ENCODE data around the gene COL5A3. TPM values are rescaled to one million over a fixed set of nuclear protein-coding genes. Genes with fewer than 3 reads are reported as not detected.

COL5A3 gene
- 1 to 10 TPM; 1.3 to 3.7 (median 1.4) TPM for total RNA-seq (2021; fragmentation: NEBNext Ultra II Directional; extraction: Animal tissue kit (Norgen Biotek cat#: 25700))
- long read RNA-seq, partial matches to known transcripts, result 1 of 1 reads
- long read RNA-seq, other reads (novel, unspliced or antisense), result 0 of 1 reads

GRCh38 chr19:10010247-10010691 is at the start of gene COL5A3:
TSS of gene COL5A3 (minus strand) at chr19:10010504. CDS start at chr19:10010385, 119 bp downstream.
- no peaks in the 10 kb centered on the region for H3K9me3 Mint-ChIP-seq
- H3K27ac Mint-ChIP-seq, result peak within 1 kb of the TSS; percentile 30; the same call in 1 of the 2 replicates
- no peak for DNase-seq
- H3K4me3 Mint-ChIP-seq, result peak within 1 kb of the TSS; percentile 81
- peaks cover 6% of the 10 kb centered on the region; the same call in 1 of the 2 replicates for H3K27me3 Mint-ChIP-seq (ENCODE audit: insufficient read depth)
- no peak for TF ChIP-seq CTCF (IDR thresholded peaks at IDR 0.05)
- H3K36me3 Mint-ChIP-seq (ENCODE audit: low read depth), result no peaks in the 10 kb centered on the region
- H3K4me1 Mint-ChIP-seq (ENCODE audit: low read depth), result peaks cover 33% of the 10 kb centered on the region

DNA sequence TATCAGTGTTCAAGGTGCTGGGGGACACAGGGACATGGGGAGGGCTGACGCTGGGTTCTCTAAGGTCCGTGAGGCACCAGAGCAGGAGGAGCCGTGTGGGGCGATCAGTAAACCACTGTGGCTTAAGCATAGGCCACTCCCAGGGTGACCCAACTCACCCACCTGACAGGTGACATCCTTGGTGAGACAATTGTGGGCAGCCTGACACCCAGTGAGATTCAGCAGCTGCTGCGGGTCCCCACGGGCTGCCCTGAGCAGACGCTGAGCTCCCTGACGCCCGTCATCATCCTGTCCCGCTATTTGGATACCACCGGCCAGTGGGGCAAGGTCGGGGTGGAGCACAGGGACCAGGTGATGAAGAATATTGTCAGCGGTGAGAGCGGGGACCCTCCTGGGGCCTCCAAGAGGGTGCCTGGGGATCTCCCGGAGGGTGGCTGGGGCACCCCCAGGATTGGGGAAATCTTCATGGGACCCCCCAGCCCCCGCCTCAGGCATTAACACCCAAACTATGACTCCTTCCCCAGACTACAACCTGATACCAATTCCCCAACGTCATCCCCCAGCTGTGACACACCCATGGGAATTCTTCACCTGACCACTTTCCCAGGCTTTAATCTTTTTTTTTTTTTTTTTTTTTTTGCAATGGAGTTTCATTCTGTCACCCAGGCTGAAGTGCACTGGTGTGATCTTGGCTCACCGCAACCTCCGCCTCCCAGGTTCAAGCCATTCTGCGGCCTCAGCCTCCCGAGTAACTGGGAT is 42.5 kb upstream of the COL5A3 start:
- TF ChIP-seq CTCF (IDR thresholded peaks at IDR 0.05), result no peak
- Mint-ChIP-seq H3K27me3 (ENCODE audit: insufficient read depth) (peaks cover 16% of the 10 kb centered on the region), H3K4me1 (ENCODE audit: low read depth) (no peaks in the 10 kb centered on the region), H3K9me3 (no peaks in the 10 kb centered on the region), H3K36me3 (ENCODE audit: low read depth) (no peaks in the 10 kb centered on the region), H3K4me3 (no peak overlapping the region), H3K27ac (no peak overlapping the region)
- DNase-seq, result no peak

GRCh38 chr19:10049626-10050025 is 39.3 kb upstream of the COL5A3 start:
- no peak for TF ChIP-seq CTCF (IDR thresholded peaks at IDR 0.05)
- DNase-seq, result no peak
- H3K27me3 Mint-ChIP-seq (ENCODE audit: insufficient read depth), result peaks cover 10% of the 10 kb centered on the region

GRCh38 chr19:10045371-10045770 is 35.1 kb upstream of the COL5A3 start:
- Mint-ChIP-seq H3K4me1 (ENCODE audit: low read depth) (no peaks in the 10 kb centered on the region), H3K9me3 (peaks cover 42% of the 10 kb centered on the region; the same call in 1 of the 2 replicates), H3K27me3 (ENCODE audit: insufficient read depth) (peaks cover 11% of the 10 kb centered on the region), H3K4me3 (no peak overlapping the region), H3K27ac (no peak overlapping the region), H3K36me3 (ENCODE audit: low read depth) (peaks cover 11% of the 10 kb centered on the region; the same call in 1 of the 2 replicates)
- no peak for DNase-seq
- no peak for TF ChIP-seq CTCF (IDR thresholded peaks at IDR 0.05)

More at GRCh38 chr19:10049626-10050025, 39.3 kb upstream of the COL5A3 start:
- Mint-ChIP-seq H3K27ac (no peak overlapping the region), H3K36me3 (ENCODE audit: low read depth) (no peaks in the 10 kb centered on the region), H3K9me3 (peaks cover 12% of the 10 kb centered on the region; the same call in 1 of the 2 replicates), H3K4me3 (no peak overlapping the region), H3K4me1 (ENCODE audit: low read depth) (no peaks in the 10 kb centered on the region)

GRCh38 chr19:10044390-10044789 is 34.1 kb upstream of the COL5A3 start:
- Mint-ChIP-seq H3K9me3 (peaks cover 42% of the 10 kb centered on the region; the same call in 1 of the 2 replicates), H3K27me3 (ENCODE audit: insufficient read depth) (peaks cover 7% of the 10 kb centered on the region), H3K27ac (no peak overlapping the region), H3K4me3 (no peak overlapping the region), H3K4me1 (ENCODE audit: low read depth) (no peaks in the 10 kb centered on the region), H3K36me3 (ENCODE audit: low read depth) (peaks cover 11% of the 10 kb centered on the region; the same call in 1 of the 2 replicates)
- TF ChIP-seq CTCF (IDR thresholded peaks at IDR 0.05), result no peak
- no peak for DNase-seq

All from HFFc6 (cell line).